PC-3 (cell line): ENCODE data around the gene MTHFS.

Source experiments
- CTCF ChIP-seq: fragments of 300-600 bp; sonication (generic); conservative IDR thresholded peaks from 2 replicates; pipeline ENCODE4 v1.5.1; 2017; ENCODE audit warnings: antibody characterized with exemption, low read depth, mild to moderate bottlenecking, low read length
- EZH2 ChIP-seq: fragments of 300-600 bp; sonication (generic); IDR thresholded peaks from one replicate; pipeline ENCODE4 v1.6.1; 2017; ENCODE audit warnings: antibody characterized with exemption, mild to moderate bottlenecking, low read length; ENCODE audit not compliant: unreplicated experiment

- TF ChIP-seq CTCF (no peak), EZH2 (no peak)
Measured at GRCh38 chr15:79815468-79815867, 81.3 kb downstream of the MTHFS start.
